Esophagus muscularis mucosa (tissue), 3 donors: ENCODE measurements around the gene UQCC2.

Experiments used
- POLR2A ChIP-seq: fragments of 450-650 bp; IDR thresholded peaks from one replicate; pipeline ENCODE4 v1.6.1; 2017; ENCODE audit warnings: antibody characterized with exemption, moderate library complexity, mild to moderate bottlenecking, low read depth
- TF ChIP-seq, protein P1 (sequence below), 3 experiments: fragments of 200-600 bp in 2 of 3; fragments of 450-650 bp in 1 of 3; sonication (generic) in 2 of 3; IDR thresholded peaks; one replicate each; pipeline ENCODE4 v1.5.1; 2017 to 2019; ENCODE audit warnings: antibody characterized with exemption in 3 of 3, mild to moderate bottlenecking in 2 of 3, moderate library complexity in 1 of 3

GRCh38 chr6:33659986-33660385, 51.5 kb downstream of the UQCC2 start:
- TF ChIP-seq, protein P1, sequence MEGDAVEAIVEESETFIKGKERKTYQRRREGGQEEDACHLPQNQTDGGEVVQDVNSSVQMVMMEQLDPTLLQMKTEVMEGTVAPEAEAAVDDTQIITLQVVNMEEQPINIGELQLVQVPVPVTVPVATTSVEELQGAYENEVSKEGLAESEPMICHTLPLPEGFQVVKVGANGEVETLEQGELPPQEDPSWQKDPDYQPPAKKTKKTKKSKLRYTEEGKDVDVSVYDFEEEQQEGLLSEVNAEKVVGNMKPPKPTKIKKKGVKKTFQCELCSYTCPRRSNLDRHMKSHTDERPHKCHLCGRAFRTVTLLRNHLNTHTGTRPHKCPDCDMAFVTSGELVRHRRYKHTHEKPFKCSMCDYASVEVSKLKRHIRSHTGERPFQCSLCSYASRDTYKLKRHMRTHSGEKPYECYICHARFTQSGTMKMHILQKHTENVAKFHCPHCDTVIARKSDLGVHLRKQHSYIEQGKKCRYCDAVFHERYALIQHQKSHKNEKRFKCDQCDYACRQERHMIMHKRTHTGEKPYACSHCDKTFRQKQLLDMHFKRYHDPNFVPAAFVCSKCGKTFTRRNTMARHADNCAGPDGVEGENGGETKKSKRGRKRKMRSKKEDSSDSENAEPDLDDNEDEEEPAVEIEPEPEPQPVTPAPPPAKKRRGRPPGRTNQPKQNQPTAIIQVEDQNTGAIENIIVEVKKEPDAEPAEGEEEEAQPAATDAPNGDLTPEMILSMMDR (IDR thresholded peaks at IDR 0.05): no peak
- no peak for TF ChIP-seq POLR2A
